Caco-2 (cell line): ENCODE data around the gene HAUS2. TPM values are rescaled to one million over a fixed set of nuclear protein-coding genes. Genes with fewer than 3 reads are reported as not detected.

Experiments
- BruUV-seq: library from RNA; stranded (reverse); fragments of 400-500 nt; replicated peaks from 2 replicates; lab custom pipeline; 2021; lab: Mats Ljungman, UMichigan
- CTCF ChIA-PET: fragments of 300-600 bp; sonication (Branson Sonifier 250); formaldehyde crosslinking; loops from one replicate; lab custom pipeline; 2022; ENCODE audit warnings: antibody characterized with exemption; lab: Charles Lee
- POLR2A ChIA-PET: fragments of 300-600 bp; sonication (Branson Sonifier 250); formaldehyde crosslinking; loops from one replicate; lab custom pipeline; 2022; ENCODE audit warnings: antibody characterized with exemption; lab: Charles Lee
- DNase-seq, 2 experiments: peaks; one replicate each; pipeline versions ENCODE4 v3.0.0 to v3.0.0-alpha.2; 2020 to 2022
- H3K27me3 ChIP-seq: replicated peaks from 2 replicates; pipeline ENCODE4 v1.6.0; 2011; ENCODE audit warnings: low read length; ENCODE audit not compliant: control insufficient read depth, insufficient read depth
- H3K36me3 ChIP-seq: 2 replicates; pipeline ENCODE4 v1.5.1; 2011; ENCODE audit warnings: low read length; ENCODE audit not compliant: control insufficient read depth, insufficient read depth
- H3K4me1 ChIP-seq: fragments of 250-450 bp; sonication (Bioruptor Pico); 2 replicates; pipeline ENCODE4 v1.5.1; 2020; ENCODE audit warnings: mild to moderate bottlenecking
- H3K4me3 ChIP-seq: 2 replicates; pipeline ENCODE4 v1.5.1; 2011; ENCODE audit warnings: low read depth, mild to moderate bottlenecking, control low read depth, low read length
- H3K9me3 ChIP-seq: fragments of 250-450 bp; sonication (Bioruptor Pico); 2 replicates; pipeline ENCODE4 v1.5.1; 2020; ENCODE audit warnings: mild to moderate bottlenecking, moderate library complexity
- H3K27ac Mint-ChIP-seq: one replicate; pipeline ENCODE4 v1.8.0; 2022; ENCODE audit warnings: mixed read lengths; ENCODE audit not compliant: unreplicated experiment
- H3K27me3 Mint-ChIP-seq: one replicate; pipeline ENCODE4 v1.8.0; 2022; ENCODE audit warnings: mixed read lengths; ENCODE audit not compliant: insufficient read depth, unreplicated experiment
- H3K36me3 Mint-ChIP-seq: one replicate; pipeline ENCODE4 v1.8.0; 2022; ENCODE audit warnings: mild to moderate bottlenecking, mixed read lengths; ENCODE audit not compliant: insufficient read depth, unreplicated experiment
- H3K4me1 Mint-ChIP-seq: one replicate; pipeline ENCODE4 v1.8.0; 2022; ENCODE audit warnings: low read depth, mixed read lengths; ENCODE audit not compliant: unreplicated experiment
- H3K4me3 Mint-ChIP-seq: one replicate; pipeline ENCODE4 v1.8.0; 2022; ENCODE audit warnings: mild to moderate bottlenecking, moderate library complexity, mixed read lengths; ENCODE audit not compliant: unreplicated experiment
- H3K9me3 Mint-ChIP-seq: one replicate; pipeline ENCODE4 v1.8.0; 2022; ENCODE audit warnings: mixed read lengths; ENCODE audit not compliant: unreplicated experiment
- CTCF ChIP-seq, 2 experiments: fragments of 200-600 bp in 1 of 2; IDR thresholded peaks; 1 replicate in 1 of 2; 2 replicates in 1 of 2; pipeline versions ENCODE4 v1.5.1 to v1.8.0; 2011 to 2022; ENCODE audit warnings: antibody characterized with exemption in 1 of 2, control low read depth in 1 of 2, inconsistent platforms in 1 of 2, low read depth in 1 of 2, low read length in 1 of 2, mild to moderate bottlenecking in 1 of 2, moderate library complexity in 1 of 2; ENCODE audit not compliant: insufficient read depth in 1 of 2, severe bottlenecking in 1 of 2, unreplicated experiment in 1 of 2
- intact Hi-C: fragments of 100-400 bp; cut with micrococcal nuclease; formaldehyde crosslinking; loops from one replicate; pipeline ENCODE4 v1.10.0; 2022; ENCODE audit not compliant: unreplicated experiment
- total RNA-seq: library from RNA; stranded (reverse); gene quantifications from 2 replicates; pipeline ENCODE4 v1.2.3, GENCODE V29; 2022

Gene HAUS2
- total RNA-seq, 1 experiment from 2014 or later = 35.7 TPM

GRCh38 chr15:42507514-42507913 is 41.1 kb upstream of the HAUS2 start:
- H3K36me3 Mint-ChIP-seq = peaks cover 19% of the 10 kb centered on the region
- BruUV-seq = no TSS peak
- Histone ChIP-seq H3K27me3 (no peaks in the 10 kb centered on the region), H3K36me3 (no peaks in the 10 kb centered on the region), H3K4me1 (0 out of 2 replicates have a peak, but pooled peaks cover 6% of the 10 kb centered on the region), H3K9me3 (no peaks in the 10 kb centered on the region), H3K4me3 (no peak overlapping the region)
- no peak overlapping the region for H3K27ac Mint-ChIP-seq
- no peaks in the 10 kb centered on the region for H3K9me3 Mint-ChIP-seq
- no peaks in the 10 kb centered on the region for H3K27me3 Mint-ChIP-seq
- H3K4me3 Mint-ChIP-seq = no peak overlapping the region
- TF ChIP-seq CTCF (IDR thresholded peaks at IDR 0.05; ENCODE audit: insufficient read depth in 1 of 2, low read depth in 1 of 2, low read length in 1 of 2, severe bottlenecking in 1 of 2, unreplicated experiment in 1 of 2) = no peak
- DNase-seq = no peak
- H3K4me1 Mint-ChIP-seq = no peaks in the 10 kb centered on the region
- CTCF ChIA-PET = no interaction called here
- intact Hi-C loops = no loop called here
- POLR2A ChIA-PET = no interaction called here

- no TSS peak for BruUV-seq
- no peak for DNase-seq
- Histone ChIP-seq H3K4me3 (no peak overlapping the region), H3K4me1 (0 out of 2 replicates have a peak, but pooled peaks cover 6% of the 10 kb centered on the region), H3K9me3 (no peaks in the 10 kb centered on the region), H3K36me3 (no peaks in the 10 kb centered on the region), H3K27me3 (no peaks in the 10 kb centered on the region)
- CTCF ChIA-PET = no interaction called here
- intact Hi-C loops = no loop called here
- TF ChIP-seq CTCF (IDR thresholded peaks at IDR 0.05; ENCODE audit: insufficient read depth in 1 of 2, low read depth in 1 of 2, low read length in 1 of 2, severe bottlenecking in 1 of 2, unreplicated experiment in 1 of 2) = no peak
- Mint-ChIP-seq H3K4me1 (no peaks in the 10 kb centered on the region), H3K4me3 (no peak overlapping the region), H3K36me3 (peaks cover 19% of the 10 kb centered on the region), H3K27me3 (no peaks in the 10 kb centered on the region), H3K27ac (no peak overlapping the region), H3K9me3 (no peaks in the 10 kb centered on the region)
- POLR2A ChIA-PET = no interaction called here
These were observed 40.4 kb upstream of the HAUS2 start for GRCh38 chr15:42508263-42508690.

- CTCF ChIA-PET = no interaction called here
- no peak for DNase-seq
- no peak for TF ChIP-seq CTCF (IDR thresholded peaks at IDR 0.05; ENCODE audit: insufficient read depth in 1 of 2, low read depth in 1 of 2, low read length in 1 of 2, severe bottlenecking in 1 of 2, unreplicated experiment in 1 of 2)
- no peaks in the 10 kb centered on the region for H3K9me3 Mint-ChIP-seq
- no peaks in the 10 kb centered on the region for H3K27me3 ChIP-seq
- no peak overlapping the region for H3K4me3 ChIP-seq
- H3K4me1 Mint-ChIP-seq = no peaks in the 10 kb centered on the region
- H3K27ac Mint-ChIP-seq = no peak overlapping the region
- POLR2A ChIA-PET = interaction anchor here (0.5 kb wide), 1 partner anchor 19 kb away, joined by 3 read pairs; the partner anchor contains the start of gene ZNF106
- H3K36me3 Mint-ChIP-seq = peaks cover 35% of the 10 kb centered on the region
- no peaks in the 10 kb centered on the region for H3K36me3 ChIP-seq
- H3K9me3 ChIP-seq = no peaks in the 10 kb centered on the region
- BruUV-seq = no TSS peak
- 0 out of 2 replicates have a peak, but pooled peaks cover 6% of the 10 kb centered on the region for H3K4me1 ChIP-seq
- no peaks in the 10 kb centered on the region for H3K27me3 Mint-ChIP-seq
- intact Hi-C loops = no loop called here
- no peak overlapping the region for H3K4me3 Mint-ChIP-seq
These were observed 38.2 kb upstream of the HAUS2 start for GRCh38 chr15:42510258-42511006.
